Endothelial cell of umbilical vein (primary cell): ENCODE data around the gene MAP4K2. TPM values are rescaled to one million over a fixed set of nuclear protein-coding genes. Genes with fewer than 3 reads are reported as not detected.
A peak's percentile ranks its signal among the peaks of the same experiment; 100 is the strongest.

ENCODE experiments used
- BruUV-seq: library from RNA; stranded (reverse); fragments of 400-500 nt; replicated peaks from 2 replicates; lab custom pipeline; 2021; lab: Mats Ljungman, UMichigan
- CTCF ChIA-PET: fragments of 300-600, 350-600 bp; sonication (Branson Sonifier 250); formaldehyde crosslinking; loops from one replicate; lab custom pipeline; 2021; ENCODE audit warnings: antibody characterized with exemption, inconsistent platforms; lab: Charles Lee
- POLR2A ChIA-PET: fragments of 300-600, 350-600 bp; sonication (Branson Sonifier 250); formaldehyde crosslinking; loops from one replicate; lab custom pipeline; 2021; ENCODE audit warnings: antibody characterized with exemption, inconsistent platforms; lab: Charles Lee
- DNase-seq: peaks from one replicate; pipeline ENCODE4 v3.0.0-alpha.2; 2011; ENCODE audit warnings: low read depth, low spot score
- FAIRE-seq: peaks from 2 replicates; lab custom pipeline; 2011; peaks lifted over from hg19 to GRCh38; lab: Jason Lieb, UNC
- H2AFZ ChIP-seq: 2 replicates; pipeline ENCODE4 v1.6.0; 2012; ENCODE audit warnings: low read depth, low read length, control low read depth, inconsistent platforms
- H3K27ac ChIP-seq: 2 replicates; pipeline ENCODE4 v1.5.1; 2011; ENCODE audit warnings: low read depth, mild to moderate bottlenecking, control low read depth, low read length, moderate library complexity; ENCODE audit not compliant: insufficient read depth
- H3K27me3 ChIP-seq, 2 experiments: 2 replicates each; pipeline versions ENCODE4 v1.6.0 to v1.6.1; 2011; ENCODE audit warnings: low read length in 2 of 2, mixed read lengths in 1 of 2; ENCODE audit not compliant: control insufficient read depth in 2 of 2, insufficient read depth in 2 of 2
- H3K36me3 ChIP-seq, 2 experiments: 2 replicates in 1 of 2; 3 replicates in 1 of 2; pipeline ENCODE4 v1.5.1; 2011; ENCODE audit warnings: low read length in 2 of 2, mild to moderate bottlenecking in 1 of 2, moderate library complexity in 1 of 2; ENCODE audit not compliant: control insufficient read depth in 2 of 2, insufficient read depth in 2 of 2; ENCODE audit errors: extremely low read depth in 1 of 2
- H3K4me1 ChIP-seq: 3 replicates; pipeline ENCODE4 v1.5.1; 2011; ENCODE audit warnings: mild to moderate bottlenecking, low read length; ENCODE audit not compliant: control insufficient read depth, insufficient read depth; ENCODE audit errors: extremely low read depth
- H3K4me2 ChIP-seq: 2 replicates; pipeline ENCODE4 v1.6.1; 2011; ENCODE audit warnings: low read length, control low read depth, mixed read lengths; ENCODE audit not compliant: insufficient read depth
- H3K4me3 ChIP-seq, 3 experiments: fragments of 200-600 bp in 1 of 3; sonication (generic), shearing (Covaris generic) in 1 of 3; replicated peaks in 1 of 3; 2 replicates each; pipeline ENCODE4 v1.5.1; 2011 to 2016; ENCODE audit warnings: control low read depth in 3 of 3, low read length in 3 of 3, mild to moderate bottlenecking in 2 of 3, inconsistent platforms in 1 of 3, low read depth in 1 of 3, moderate library complexity in 1 of 3; ENCODE audit not compliant: insufficient read depth in 1 of 3
- H3K79me2 ChIP-seq: 2 replicates; pipeline ENCODE4 v1.6.0; 2012; ENCODE audit warnings: low read length, inconsistent platforms; ENCODE audit not compliant: control insufficient read depth, insufficient read depth
- H3K9ac ChIP-seq: replicated peaks from 2 replicates; pipeline ENCODE3; 2011; ENCODE audit warnings: low read length, control low read depth; ENCODE audit not compliant: insufficient read depth; ENCODE audit errors: extremely low read depth
- H3K9me1 ChIP-seq: replicated peaks from 3 replicates; pipeline ENCODE4 v1.6.0; 2011; ENCODE audit warnings: mild to moderate bottlenecking, low read length; ENCODE audit not compliant: control insufficient read depth, insufficient read depth; ENCODE audit errors: extremely low read depth
- H3K9me3 ChIP-seq: replicated peaks from 2 replicates; pipeline ENCODE4 v1.5.1; 2012; ENCODE audit warnings: low read length, inconsistent platforms; ENCODE audit not compliant: control insufficient read depth, insufficient read depth
- H4K20me1 ChIP-seq: replicated peaks from 2 replicates; pipeline ENCODE3; 2011; ENCODE audit warnings: mild to moderate bottlenecking, low read length; ENCODE audit not compliant: control insufficient read depth, insufficient read depth; ENCODE audit errors: extremely low read depth
- CTCF ChIP-seq, 2 donors: IDR thresholded peaks; 1 replicate in 1 of 2; 2 replicates in 1 of 2; pipeline ENCODE4 v1.5.1; 2011; ENCODE audit warnings: low read length in 2 of 2, mild to moderate bottlenecking in 2 of 2, moderate library complexity in 2 of 2, control low read depth in 1 of 2, inconsistent platforms in 1 of 2, low read depth in 1 of 2; ENCODE audit not compliant: insufficient read depth in 1 of 2; ENCODE audit errors: extremely low read depth in 1 of 2
- FOS ChIP-seq: IDR thresholded peaks from 2 replicates; pipeline ENCODE4 v1.6.1; 2011; ENCODE audit warnings: mild to moderate bottlenecking, low read length, moderate library complexity, borderline replicate concordance; ENCODE audit not compliant: insufficient read depth
- dilution Hi-C: fragments of 300-500 bp; cut with MboI; formaldehyde crosslinking; loops from one replicate; pipeline ENCODE4 v1.15.0; 2019; ENCODE audit warnings: low sequenced_read_pairs; ENCODE audit not compliant: extremely low pct_ligation_motif_present
- intact Hi-C: fragments of 100-400 bp; cut with micrococcal nuclease; formaldehyde crosslinking; loops from one replicate; pipeline ENCODE4 v1.10.0; 2022
- polyA plus RNA-seq, 4 experiments: library from polyadenylated mRNA; depleted of rRNA in 3 of 4; stranded (reverse) in 3 of 4; unstranded in 1 of 4; fragments of >200 nt; gene quantifications; 2 replicates each; pipeline versions ENCODE4 v1.2.1 to v1.2.3, GENCODE V29; 2011 to 2012; ENCODE audit warnings: missing spikeins in 1 of 4
- total RNA-seq: library from RNA; stranded (reverse); gene quantifications from 2 replicates; pipeline ENCODE4 v1.2.3, GENCODE V29; 2021

Gene MAP4K2
- total and polyA plus RNA-seq, 2 donors (not counting 3 experiments of a cell fraction or from before 2014, with no cell fraction given), result 43.3 to 44.0 TPM

- H3K9ac ChIP-seq, result no peak overlapping the region
- intact Hi-C loops, result loop anchor here (1.0 to 2.0 kb wide), 3 partner anchors 9 to 66 kb away; no protein-coding TSS in a partner anchor
- no peak for FAIRE-seq
Observed at GRCh38 chr11:64810891-64811272, 7.9 kb upstream of the MAP4K2 start.

More at GRCh38 chr11:64810891-64811272, 7.9 kb upstream of the MAP4K2 start:
- peak overlapping the region in 2 of 3 experiments; percentile 24 to 39 for H3K4me3 ChIP-seq
- H3K36me3 ChIP-seq, result peaks cover 0 to 14% of the 10 kb centered on the region in 2 experiments
- H3K4me2 ChIP-seq, result peak overlapping the region; percentile 65
- H3K9me1 ChIP-seq, result no peaks in the 10 kb centered on the region
- H3K4me1 ChIP-seq, result peaks cover 8% of the 10 kb centered on the region
- no TSS peak for BruUV-seq
- CTCF ChIA-PET, result interaction anchor here (1.2 to 1.5 kb wide), 2 partner anchors 23 to 33 kb away, joined by 4 to 6 read pairs; partner anchors contain the start of gene CDC42BPG
- H4K20me1 ChIP-seq, result no peaks in the 10 kb centered on the region
- dilution Hi-C loops, result no loop called here
- no peaks in the 10 kb centered on the region for H3K9me3 ChIP-seq
- TF ChIP-seq FOS (no peak), CTCF (IDR thresholded peaks at IDR 0.05; ENCODE audit: extremely low read depth in 1 of 2, insufficient read depth in 1 of 2, low read depth in 1 of 2, low read length in 2 of 2) (no peak)
- no peak overlapping the region for H3K27ac ChIP-seq
- POLR2A ChIA-PET, result no interaction called here
- H2AFZ ChIP-seq, result peak overlapping the region; percentile 89
- DNase-seq, result no peak
- no peaks in the 10 kb centered on the region for H3K27me3 ChIP-seq
- peaks cover 2% of the 10 kb centered on the region for H3K79me2 ChIP-seq
